Activated naive CD4-positive, alpha-beta T cell treated with anti-CD3 and anti-CD28 coated beads, Interleukin-2, amount 10 ng/mL, durations not matched to agents 7 days and 5 days (primary cell): ENCODE data around the gene HOXA3.

Source experiments
- CTCF ChIA-PET: fragments of 350-600 bp; sonication (Branson Sonifier 250); formaldehyde crosslinking; loops from one replicate; lab custom pipeline; 2021; ENCODE audit warnings: antibody characterized with exemption; lab: Charles Lee
- DNase-seq: peaks from one replicate; pipeline ENCODE4 v3.0.0-alpha.2; 2020
- H3K27ac Mint-ChIP-seq: one replicate; pipeline ENCODE4 v1.8.0; 2021; ENCODE audit warnings: mild to moderate bottlenecking, moderate library complexity, mixed read lengths
- H3K27me3 Mint-ChIP-seq: one replicate; pipeline ENCODE4 v1.8.0; 2021; ENCODE audit warnings: mild to moderate bottlenecking, mixed read lengths
- H3K36me3 Mint-ChIP-seq: one replicate; pipeline ENCODE4 v1.8.0; 2021; ENCODE audit warnings: mixed read lengths
- H3K4me1 Mint-ChIP-seq: one replicate; pipeline ENCODE4 v1.8.0; 2021; ENCODE audit warnings: mixed read lengths
- H3K4me3 Mint-ChIP-seq: one replicate; pipeline ENCODE4 v1.8.0; 2021; ENCODE audit warnings: mild to moderate bottlenecking, moderate library complexity, mixed read lengths
- H3K9me3 Mint-ChIP-seq: one replicate; pipeline ENCODE4 v1.8.0; 2021; ENCODE audit warnings: mixed read lengths

HOXA3 gene

GRCh38 chr7:27155816-27156507 lies 3.6 kb upstream of the HOXA3 start:
- DNase-seq: no peak
- CTCF ChIA-PET: no interaction called here
- H3K4me3 Mint-ChIP-seq: peak overlapping the region; percentile 33
- peaks cover 100% of the 10 kb centered on the region for H3K27me3 Mint-ChIP-seq
- H3K9me3 Mint-ChIP-seq: peaks cover 1% of the 10 kb centered on the region
- peaks cover 6% of the 10 kb centered on the region for H3K36me3 Mint-ChIP-seq
- H3K27ac Mint-ChIP-seq: peak overlapping the region; percentile 70
- H3K4me1 Mint-ChIP-seq: peaks cover 28% of the 10 kb centered on the region

- Mint-ChIP-seq H3K9me3 (peaks cover 1% of the 10 kb centered on the region), H3K27me3 (peaks cover 100% of the 10 kb centered on the region), H3K4me3 (peak overlapping the region; percentile 33), H3K36me3 (peaks cover 6% of the 10 kb centered on the region), H3K27ac (peak overlapping the region; percentile 61), H3K4me1 (peaks cover 26% of the 10 kb centered on the region)
- CTCF ChIA-PET: no interaction called here
- DNase-seq: no peak
Observed at GRCh38 chr7:27154901-27155815, 2.8 kb upstream of the HOXA3 start.

- DNase-seq: no peak
- Mint-ChIP-seq H3K4me1 (peaks cover 24% of the 10 kb centered on the region), H3K36me3 (peaks cover 6% of the 10 kb centered on the region), H3K27me3 (peaks cover 100% of the 10 kb centered on the region), H3K27ac (no peak overlapping the region), H3K4me3 (no peak overlapping the region), H3K9me3 (peaks cover 1% of the 10 kb centered on the region)
- CTCF ChIA-PET: no interaction called here
Observed at GRCh38 chr7:27154369-27154768, 2.0 kb upstream of the HOXA3 start.

GRCh38 chr7:27153526-27153925 lies 1.1 kb upstream of the HOXA3 start:
- peaks cover 1% of the 10 kb centered on the region for H3K9me3 Mint-ChIP-seq
- peak overlapping the region; percentile 52 for H3K27ac Mint-ChIP-seq
- CTCF ChIA-PET: no interaction called here
- peaks cover 22% of the 10 kb centered on the region for H3K4me1 Mint-ChIP-seq
- H3K36me3 Mint-ChIP-seq: peaks cover 3% of the 10 kb centered on the region
- no peak overlapping the region for H3K4me3 Mint-ChIP-seq
- H3K27me3 Mint-ChIP-seq: peaks cover 100% of the 10 kb centered on the region
- no peak for DNase-seq

- no peak overlapping the region for H3K4me3 Mint-ChIP-seq
- peak overlapping the region; percentile 52 for H3K27ac Mint-ChIP-seq
- H3K9me3 Mint-ChIP-seq: peaks cover 1% of the 10 kb centered on the region
- H3K4me1 Mint-ChIP-seq: peaks cover 27% of the 10 kb centered on the region
- peaks cover 100% of the 10 kb centered on the region for H3K27me3 Mint-ChIP-seq
- peaks cover 1% of the 10 kb centered on the region for H3K36me3 Mint-ChIP-seq
- CTCF ChIA-PET: interaction anchor here (1.0 kb wide), 1 partner anchor 56 kb away, joined by 4 read pairs; no protein-coding TSS in a partner anchor
- DNase-seq: no peak
Observed at GRCh38 chr7:27152816-27153442, 546 bp upstream of the HOXA3 start.

- Mint-ChIP-seq H3K36me3 (peaks cover 1% of the 10 kb centered on the region), H3K4me1 (peaks cover 27% of the 10 kb centered on the region), H3K27me3 (peaks cover 100% of the 10 kb centered on the region), H3K27ac (peak overlapping the region; percentile 71), H3K9me3 (peaks cover 1% of the 10 kb centered on the region), H3K4me3 (peak overlapping the region; percentile 54)
- DNase-seq: no peak
- CTCF ChIA-PET: interaction anchor here (0.8 to 2.0 kb wide), 6 partner anchors 10 to 89 kb away, joined by 3 to 15 read pairs (median 4); partner anchors contain the start of gene HOXA1
Observed at GRCh38 chr7:27151341-27151930, 947 bp downstream of the HOXA3 start.

GRCh38 chr7:27150568-27151340 lies 1.6 kb downstream of the HOXA3 start:
- Mint-ChIP-seq H3K36me3 (peaks cover 1% of the 10 kb centered on the region), H3K4me3 (peak overlapping the region; percentile 54), H3K27ac (no peak overlapping the region), H3K4me1 (peaks cover 27% of the 10 kb centered on the region), H3K9me3 (peaks cover 1% of the 10 kb centered on the region), H3K27me3 (peaks cover 100% of the 10 kb centered on the region)
- peak; percentile 63 for DNase-seq
- CTCF ChIA-PET: interaction anchor here (0.8 to 2.0 kb wide), 8 partner anchors 11 to 470 kb away, joined by 3 to 15 read pairs (median 4); partner anchors contain the start of gene HOXA1

- Mint-ChIP-seq H3K9me3 (no peaks in the 10 kb centered on the region), H3K27me3 (peaks cover 100% of the 10 kb centered on the region), H3K36me3 (peaks cover 1% of the 10 kb centered on the region), H3K27ac (no peak overlapping the region), H3K4me3 (peak overlapping the region; percentile 23), H3K4me1 (peaks cover 23% of the 10 kb centered on the region)
- DNase-seq: no peak
- CTCF ChIA-PET: interaction anchor here (0.9 to 2.0 kb wide), 13 partner anchors 12 to 469 kb away, joined by 3 to 15 read pairs (median 4); partner anchors contain the start of gene HOXA1
Observed at GRCh38 chr7:27149842-27150567, 2.4 kb downstream of the HOXA3 start.

- no peak for DNase-seq
- CTCF ChIA-PET: interaction anchor here (0.6 to 2.1 kb wide), 11 partner anchors 12 to 462 kb away, joined by 3 to 8 read pairs (median 4); no protein-coding TSS in a partner anchor
- no peak overlapping the region for H3K27ac Mint-ChIP-seq
- no peaks in the 10 kb centered on the region for H3K9me3 Mint-ChIP-seq
- peaks cover 20% of the 10 kb centered on the region for H3K4me1 Mint-ChIP-seq
- no peaks in the 10 kb centered on the region for H3K36me3 Mint-ChIP-seq
- peaks cover 98% of the 10 kb centered on the region for H3K27me3 Mint-ChIP-seq
- no peak overlapping the region for H3K4me3 Mint-ChIP-seq
Observed at GRCh38 chr7:27148756-27149641, 3.4 kb downstream of the HOXA3 start.

- no peaks in the 10 kb centered on the region for H3K9me3 Mint-ChIP-seq
- no peak for DNase-seq
- no peak overlapping the region for H3K4me3 Mint-ChIP-seq
- no peak overlapping the region for H3K27ac Mint-ChIP-seq
- peaks cover 20% of the 10 kb centered on the region for H3K4me1 Mint-ChIP-seq
- CTCF ChIA-PET: interaction anchor here (0.7 to 2.1 kb wide), 4 partner anchors 13 to 48 kb away, joined by 3 to 8 read pairs (median 4); no protein-coding TSS in a partner anchor
- peaks cover 92% of the 10 kb centered on the region for H3K27me3 Mint-ChIP-seq
- H3K36me3 Mint-ChIP-seq: no peaks in the 10 kb centered on the region
Observed at GRCh38 chr7:27148031-27148755, 4.2 kb downstream of the HOXA3 start.
